Gastrocnemius medialis (tissue), 4 donors: ENCODE results near the gene RASA4B.
"Not testable (repeated sequence)": the region's sequence is repeated elsewhere in the genome, so short reads cannot be mapped to it uniquely, and the experiment has no call there.

Experiments used
- CTCF ChIP-seq, 5 experiments: fragments of 450-650 bp in 3 of 5; fragments of 200-600 bp in 2 of 5; sonication (generic) in 2 of 5; IDR thresholded peaks in 4 of 5; conservative IDR thresholded peaks in 1 of 5; 1 replicate in 4 of 5; 2 replicates in 1 of 5; pipeline ENCODE4 v1.5.1; 2016 to 2019; ENCODE audit warnings: antibody characterized with exemption in 5 of 5, mild to moderate bottlenecking in 3 of 5, moderate library complexity in 3 of 5
- POLR2A ChIP-seq, 2 donors: fragments of 450-650 bp; IDR thresholded peaks; one replicate each; pipeline ENCODE4 v1.6.1; 2017; ENCODE audit warnings: antibody characterized with exemption in 2 of 2, mild to moderate bottlenecking in 2 of 2, moderate library complexity in 2 of 2

GRCh38 chr7:102494473-102495149 is 23.0 kb downstream of the RASA4B start:
- TF ChIP-seq CTCF (IDR thresholded peaks at IDR 0.05 in 4 of 5, conservative IDR thresholded peaks at IDR 0.05 in 1 of 5); POLR2A (IDR thresholded peaks at IDR 0.05): not testable (repeated sequence)
